WTC11 (cell line): Measurements from ENCODE around the gene MSI2. TPM values are rescaled to one million over a fixed set of nuclear protein-coding genes. Genes with fewer than 3 reads are reported as not detected.

Experiments
- ATAC-seq: fragments of 200-7000 bp; cut with Tn5 transposase; 2 replicates; pipeline ENCODE4 v1.10.0; 2021; ENCODE audit warnings: mild to moderate bottlenecking, moderate library complexity
- CTCF ChIA-PET: fragments of 300-600 bp; sonication (Branson Sonifier 250); formaldehyde crosslinking; loops from one replicate; lab custom pipeline; 2021; ENCODE audit warnings: antibody characterized with exemption; lab: Charles Lee
- POLR2A ChIA-PET: fragments of 350-600 bp; sonication (Branson Sonifier 250); formaldehyde crosslinking; loops from one replicate; lab custom pipeline; 2021; ENCODE audit warnings: antibody characterized with exemption; lab: Charles Lee
- DNase-seq: peaks from one replicate; pipeline ENCODE4 v3.0.0; 2021; ENCODE audit warnings: low spot score
- H3K27ac Mint-ChIP-seq: 2 replicates; pipeline ENCODE4 v1.8.0; 2021; ENCODE audit warnings: mixed read lengths
- H3K27me3 Mint-ChIP-seq: 2 replicates; pipeline ENCODE4 v1.8.0; 2021; ENCODE audit warnings: low read depth, mild to moderate bottlenecking, moderate library complexity, mixed read lengths
- H3K36me3 Mint-ChIP-seq: 2 replicates; pipeline ENCODE4 v1.8.0; 2021; ENCODE audit warnings: mixed read lengths
- H3K4me1 Mint-ChIP-seq: 2 replicates; pipeline ENCODE4 v1.8.0; 2022; ENCODE audit warnings: mixed read lengths
- H3K4me3 Mint-ChIP-seq: 2 replicates; pipeline ENCODE4 v1.8.0; 2021; ENCODE audit warnings: mild to moderate bottlenecking, moderate library complexity, mixed read lengths
- H3K9me3 Mint-ChIP-seq: 2 replicates; pipeline ENCODE4 v1.8.0; 2021; ENCODE audit warnings: mixed read lengths
- ATF6 ChIP-seq: sonication (generic); formaldehyde crosslinking; IDR thresholded peaks from 2 replicates; pipeline ENCODE4 v1.8.1; 2023; ENCODE audit warnings: mild to moderate bottlenecking, missing genetic modification reagents
- CREM ChIP-seq: sonication (generic); formaldehyde crosslinking; IDR thresholded peaks from 2 replicates; pipeline ENCODE4 v1.8.1; 2022; ENCODE audit warnings: mild to moderate bottlenecking, missing genetic modification reagents, moderate library complexity
- ELF4 ChIP-seq: sonication (generic); formaldehyde crosslinking; IDR thresholded peaks from 2 replicates; pipeline ENCODE4 v1.8.1; 2022; ENCODE audit warnings: low read depth, mild to moderate bottlenecking, moderate library complexity, missing genetic modification reagents
- FOXJ3 ChIP-seq: sonication (generic); formaldehyde crosslinking; IDR thresholded peaks from 2 replicates; pipeline ENCODE4 v1.9.0; 2021; ENCODE audit warnings: missing genetic modification reagents, mild to moderate bottlenecking, borderline replicate concordance
- GTF2I ChIP-seq: fragments of 250-450 bp; sonication (Bioruptor Pico); conservative IDR thresholded peaks from 2 replicates; pipeline ENCODE4 v1.4.0; 2021; ENCODE audit warnings: mild to moderate bottlenecking
- MYBL2 ChIP-seq: sonication (generic); formaldehyde crosslinking; IDR thresholded peaks from 2 replicates; pipeline ENCODE4 v1.8.1; 2023; ENCODE audit warnings: mild to moderate bottlenecking, moderate library complexity, missing genetic modification reagents
- NFYB ChIP-seq: sonication (generic); formaldehyde crosslinking; conservative IDR thresholded peaks from 2 replicates; pipeline ENCODE4 v1.8.0; 2022; ENCODE audit warnings: low read depth, missing genetic modification reagents
- NR2C2 ChIP-seq: sonication (generic); formaldehyde crosslinking; IDR thresholded peaks from 2 replicates; pipeline ENCODE4 v1.8.0; 2022; ENCODE audit warnings: mild to moderate bottlenecking, missing genetic modification reagents
- SOX15 ChIP-seq: fragments of 250-450 bp; sonication (Bioruptor Pico); IDR thresholded peaks from 2 replicates; pipeline ENCODE4 v1.9.0; 2021; ENCODE audit warnings: mild to moderate bottlenecking
- ZNF532 ChIP-seq: fragments of 250-450 bp; sonication (Bioruptor Pico); IDR thresholded peaks from 2 replicates; pipeline ENCODE4 v1.9.0; 2021; ENCODE audit warnings: mild to moderate bottlenecking, borderline replicate concordance
- total RNA-seq: library from RNA; stranded (reverse); gene quantifications from 3 replicates; pipeline ENCODE4 v1.2.3, GENCODE V29; 2021
- TF ChIP-seq, protein P1 (sequence below): sonication (generic); formaldehyde crosslinking; IDR thresholded peaks from 2 replicates; pipeline ENCODE4 v1.8.0; 2023; ENCODE audit warnings: mild to moderate bottlenecking, missing genetic modification reagents
- TF ChIP-seq, protein P2 (sequence below): fragments of 250-450 bp; sonication (Bioruptor Pico); IDR thresholded peaks from 2 replicates; pipeline ENCODE4 v1.9.0; 2021; ENCODE audit warnings: mild to moderate bottlenecking
- TF ChIP-seq, protein P3 (sequence below): sonication (generic); formaldehyde crosslinking; IDR thresholded peaks from 2 replicates; pipeline ENCODE4 v1.8.0; 2022; ENCODE audit warnings: mild to moderate bottlenecking, missing genetic modification reagents
- TF ChIP-seq, protein P4 (sequence below): sonication (generic); formaldehyde crosslinking; conservative IDR thresholded peaks from 2 replicates; pipeline ENCODE4 v1.8.1; 2022; ENCODE audit warnings: mild to moderate bottlenecking, missing genetic modification reagents

Gene MSI2
- total RNA-seq, 1 experiment from 2014 or later = 82.1 TPM

- TF ChIP-seq ATF6 (CRISPR knock-in tag) = no peak
- TF ChIP-seq ELF4 (CRISPR knock-in tag) = no peak
- TF ChIP-seq, protein P1, sequence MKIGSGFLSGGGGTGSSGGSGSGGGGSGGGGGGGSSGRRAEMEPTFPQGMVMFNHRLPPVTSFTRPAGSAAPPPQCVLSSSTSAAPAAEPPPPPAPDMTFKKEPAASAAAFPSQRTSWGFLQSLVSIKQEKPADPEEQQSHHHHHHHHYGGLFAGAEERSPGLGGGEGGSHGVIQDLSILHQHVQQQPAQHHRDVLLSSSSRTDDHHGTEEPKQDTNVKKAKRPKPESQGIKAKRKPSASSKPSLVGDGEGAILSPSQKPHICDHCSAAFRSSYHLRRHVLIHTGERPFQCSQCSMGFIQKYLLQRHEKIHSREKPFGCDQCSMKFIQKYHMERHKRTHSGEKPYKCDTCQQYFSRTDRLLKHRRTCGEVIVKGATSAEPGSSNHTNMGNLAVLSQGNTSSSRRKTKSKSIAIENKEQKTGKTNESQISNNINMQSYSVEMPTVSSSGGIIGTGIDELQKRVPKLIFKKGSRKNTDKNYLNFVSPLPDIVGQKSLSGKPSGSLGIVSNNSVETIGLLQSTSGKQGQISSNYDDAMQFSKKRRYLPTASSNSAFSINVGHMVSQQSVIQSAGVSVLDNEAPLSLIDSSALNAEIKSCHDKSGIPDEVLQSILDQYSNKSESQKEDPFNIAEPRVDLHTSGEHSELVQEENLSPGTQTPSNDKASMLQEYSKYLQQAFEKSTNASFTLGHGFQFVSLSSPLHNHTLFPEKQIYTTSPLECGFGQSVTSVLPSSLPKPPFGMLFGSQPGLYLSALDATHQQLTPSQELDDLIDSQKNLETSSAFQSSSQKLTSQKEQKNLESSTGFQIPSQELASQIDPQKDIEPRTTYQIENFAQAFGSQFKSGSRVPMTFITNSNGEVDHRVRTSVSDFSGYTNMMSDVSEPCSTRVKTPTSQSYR (CRISPR knock-in tag) = no peak
- no peak for TF ChIP-seq ZNF532 (CRISPR knock-in tag)
- TF ChIP-seq GTF2I (CRISPR knock-in tag) = no peak
Measured at GRCh38 chr17:57667461-57667923, 411.2 kb downstream of the MSI2 start (continued).

- ATAC-seq (no peak), DNase-seq (no peak)
- Mint-ChIP-seq H3K27ac (no peak overlapping the region), H3K9me3 (no peaks in the 10 kb centered on the region), H3K27me3 (no peaks in the 10 kb centered on the region), H3K4me1 (peaks cover 43% of the 10 kb centered on the region)
- CTCF ChIA-PET = interaction anchor here (0.7 kb wide), 1 partner anchor 115 kb away, joined by 3 read pairs; no protein-coding TSS in a partner anchor
- POLR2A ChIA-PET = no interaction called here
- no peak for TF ChIP-seq FOXJ3
- TF ChIP-seq, protein P2, sequence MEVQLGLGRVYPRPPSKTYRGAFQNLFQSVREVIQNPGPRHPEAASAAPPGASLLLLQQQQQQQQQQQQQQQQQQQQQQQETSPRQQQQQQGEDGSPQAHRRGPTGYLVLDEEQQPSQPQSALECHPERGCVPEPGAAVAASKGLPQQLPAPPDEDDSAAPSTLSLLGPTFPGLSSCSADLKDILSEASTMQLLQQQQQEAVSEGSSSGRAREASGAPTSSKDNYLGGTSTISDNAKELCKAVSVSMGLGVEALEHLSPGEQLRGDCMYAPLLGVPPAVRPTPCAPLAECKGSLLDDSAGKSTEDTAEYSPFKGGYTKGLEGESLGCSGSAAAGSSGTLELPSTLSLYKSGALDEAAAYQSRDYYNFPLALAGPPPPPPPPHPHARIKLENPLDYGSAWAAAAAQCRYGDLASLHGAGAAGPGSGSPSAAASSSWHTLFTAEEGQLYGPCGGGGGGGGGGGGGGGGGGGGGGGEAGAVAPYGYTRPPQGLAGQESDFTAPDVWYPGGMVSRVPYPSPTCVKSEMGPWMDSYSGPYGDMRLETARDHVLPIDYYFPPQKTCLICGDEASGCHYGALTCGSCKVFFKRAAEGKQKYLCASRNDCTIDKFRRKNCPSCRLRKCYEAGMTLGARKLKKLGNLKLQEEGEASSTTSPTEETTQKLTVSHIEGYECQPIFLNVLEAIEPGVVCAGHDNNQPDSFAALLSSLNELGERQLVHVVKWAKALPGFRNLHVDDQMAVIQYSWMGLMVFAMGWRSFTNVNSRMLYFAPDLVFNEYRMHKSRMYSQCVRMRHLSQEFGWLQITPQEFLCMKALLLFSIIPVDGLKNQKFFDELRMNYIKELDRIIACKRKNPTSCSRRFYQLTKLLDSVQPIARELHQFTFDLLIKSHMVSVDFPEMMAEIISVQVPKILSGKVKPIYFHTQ (CRISPR knock-in tag) = no peak
- TF ChIP-seq, protein P3, sequence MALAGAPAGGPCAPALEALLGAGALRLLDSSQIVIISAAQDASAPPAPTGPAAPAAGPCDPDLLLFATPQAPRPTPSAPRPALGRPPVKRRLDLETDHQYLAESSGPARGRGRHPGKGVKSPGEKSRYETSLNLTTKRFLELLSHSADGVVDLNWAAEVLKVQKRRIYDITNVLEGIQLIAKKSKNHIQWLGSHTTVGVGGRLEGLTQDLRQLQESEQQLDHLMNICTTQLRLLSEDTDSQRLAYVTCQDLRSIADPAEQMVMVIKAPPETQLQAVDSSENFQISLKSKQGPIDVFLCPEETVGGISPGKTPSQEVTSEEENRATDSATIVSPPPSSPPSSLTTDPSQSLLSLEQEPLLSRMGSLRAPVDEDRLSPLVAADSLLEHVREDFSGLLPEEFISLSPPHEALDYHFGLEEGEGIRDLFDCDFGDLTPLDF (CRISPR knock-in tag) = no peak
- TF ChIP-seq, protein P4, sequence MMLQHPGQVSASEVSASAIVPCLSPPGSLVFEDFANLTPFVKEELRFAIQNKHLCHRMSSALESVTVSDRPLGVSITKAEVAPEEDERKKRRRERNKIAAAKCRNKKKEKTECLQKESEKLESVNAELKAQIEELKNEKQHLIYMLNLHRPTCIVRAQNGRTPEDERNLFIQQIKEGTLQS (CRISPR knock-in tag) = no peak
- TF ChIP-seq NR2C2 (CRISPR knock-in tag) = no peak
- TF ChIP-seq SOX15 (CRISPR knock-in tag) = no peak
- no peak for TF ChIP-seq CREM (CRISPR knock-in tag)
- TF ChIP-seq MYBL2 (CRISPR knock-in tag) = no peak
- no peak for TF ChIP-seq NFYB (CRISPR knock-in tag)
- TF ChIP-seq, all 79 proteins: peak for 0
- Mint-ChIP-seq H3K4me3 (no peak overlapping the region), H3K36me3 (no peaks in the 10 kb centered on the region)
Measured at GRCh38 chr17:57668332-57668731, 412.0 kb downstream of the MSI2 start.
